ENCODE data around the gene TMEFF2.

DNA sequence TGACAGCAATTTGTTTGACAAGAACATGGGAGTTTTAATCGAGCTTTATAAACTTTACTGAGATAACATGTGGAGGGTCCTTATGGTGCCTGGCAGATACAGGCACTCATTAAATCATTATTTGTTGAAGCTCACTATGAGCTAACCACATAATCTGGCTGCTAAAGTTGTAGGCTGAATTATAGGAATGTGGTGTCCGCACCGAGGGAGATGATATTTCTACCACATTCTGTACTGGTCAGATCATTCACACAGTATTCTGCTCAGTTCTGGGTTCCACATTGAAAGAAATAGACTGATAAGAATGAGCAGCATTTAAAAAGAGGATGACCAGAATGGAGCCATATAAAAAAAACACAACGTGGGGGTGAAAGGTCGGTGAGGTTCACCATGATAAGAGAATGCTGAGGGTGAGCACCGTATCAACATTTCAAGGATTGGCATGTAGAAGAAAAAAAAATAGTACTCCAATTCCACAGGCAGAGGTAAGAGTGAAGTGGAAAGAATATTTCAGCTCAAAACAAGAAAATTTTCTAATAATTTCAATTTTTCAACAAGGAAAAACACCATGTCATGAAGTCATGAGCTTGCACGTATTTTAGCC is 54.4 kb downstream of the TMEFF2 start:
- TF ChIP-seq POLR2AphosphoS5 (IDR thresholded peaks at IDR 0.05) (no peak), POLR2A (IDR thresholded peaks at IDR 0.05) (no peak)
- TF ChIP-seq, protein P1, sequence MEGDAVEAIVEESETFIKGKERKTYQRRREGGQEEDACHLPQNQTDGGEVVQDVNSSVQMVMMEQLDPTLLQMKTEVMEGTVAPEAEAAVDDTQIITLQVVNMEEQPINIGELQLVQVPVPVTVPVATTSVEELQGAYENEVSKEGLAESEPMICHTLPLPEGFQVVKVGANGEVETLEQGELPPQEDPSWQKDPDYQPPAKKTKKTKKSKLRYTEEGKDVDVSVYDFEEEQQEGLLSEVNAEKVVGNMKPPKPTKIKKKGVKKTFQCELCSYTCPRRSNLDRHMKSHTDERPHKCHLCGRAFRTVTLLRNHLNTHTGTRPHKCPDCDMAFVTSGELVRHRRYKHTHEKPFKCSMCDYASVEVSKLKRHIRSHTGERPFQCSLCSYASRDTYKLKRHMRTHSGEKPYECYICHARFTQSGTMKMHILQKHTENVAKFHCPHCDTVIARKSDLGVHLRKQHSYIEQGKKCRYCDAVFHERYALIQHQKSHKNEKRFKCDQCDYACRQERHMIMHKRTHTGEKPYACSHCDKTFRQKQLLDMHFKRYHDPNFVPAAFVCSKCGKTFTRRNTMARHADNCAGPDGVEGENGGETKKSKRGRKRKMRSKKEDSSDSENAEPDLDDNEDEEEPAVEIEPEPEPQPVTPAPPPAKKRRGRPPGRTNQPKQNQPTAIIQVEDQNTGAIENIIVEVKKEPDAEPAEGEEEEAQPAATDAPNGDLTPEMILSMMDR (IDR thresholded peaks at IDR 0.05) = no peak

All from prostate gland (tissue), 2 donors.